ENCODE results near the gene HYCC2. TPM values are rescaled to one million over a fixed set of nuclear protein-coding genes. Genes with fewer than 3 reads are reported as not detected.

The HYCC2 gene
- polyA plus RNA-seq, 3 donors = 6.8 to 10.2 (median 7.7) TPM

GRCh38 chr2:201090574-201090973 is 19.1 kb upstream of the HYCC2 start:
- Mint-ChIP-seq H3K36me3 (peaks cover 17 to 40% of the 10 kb centered on the region in 2 donors), H3K9me3 (no peaks in the 10 kb centered on the region), H3K4me3 (no peak overlapping the region), H3K27me3 (ENCODE audit: low read depth in 3 of 3) (peaks cover 0 to 1% (median 1%) of the 10 kb centered on the region in 3 donors), H3K4me1 (peaks cover 17% of the 10 kb centered on the region), H3K27ac (peak overlapping the region in 1 of 7 donors; percentile 10)
- intact Hi-C loops (cut with micrococcal nuclease) = no loop called here
- H3K4me2 ChIP-seq (replicated peaks; ENCODE audit: extremely low read depth, low read length, poor library complexity, severe bottlenecking) = no peak overlapping the region
- WGBS (ENCODE audit: insufficient coverage) = 73% methylated on average over 2 of the region's 4 CpGs
- no peaks in the 10 kb centered on the region for H3K79me2 ChIP-seq (ENCODE audit: insufficient read depth, low read length)
- TF ChIP-seq, protein P1, sequence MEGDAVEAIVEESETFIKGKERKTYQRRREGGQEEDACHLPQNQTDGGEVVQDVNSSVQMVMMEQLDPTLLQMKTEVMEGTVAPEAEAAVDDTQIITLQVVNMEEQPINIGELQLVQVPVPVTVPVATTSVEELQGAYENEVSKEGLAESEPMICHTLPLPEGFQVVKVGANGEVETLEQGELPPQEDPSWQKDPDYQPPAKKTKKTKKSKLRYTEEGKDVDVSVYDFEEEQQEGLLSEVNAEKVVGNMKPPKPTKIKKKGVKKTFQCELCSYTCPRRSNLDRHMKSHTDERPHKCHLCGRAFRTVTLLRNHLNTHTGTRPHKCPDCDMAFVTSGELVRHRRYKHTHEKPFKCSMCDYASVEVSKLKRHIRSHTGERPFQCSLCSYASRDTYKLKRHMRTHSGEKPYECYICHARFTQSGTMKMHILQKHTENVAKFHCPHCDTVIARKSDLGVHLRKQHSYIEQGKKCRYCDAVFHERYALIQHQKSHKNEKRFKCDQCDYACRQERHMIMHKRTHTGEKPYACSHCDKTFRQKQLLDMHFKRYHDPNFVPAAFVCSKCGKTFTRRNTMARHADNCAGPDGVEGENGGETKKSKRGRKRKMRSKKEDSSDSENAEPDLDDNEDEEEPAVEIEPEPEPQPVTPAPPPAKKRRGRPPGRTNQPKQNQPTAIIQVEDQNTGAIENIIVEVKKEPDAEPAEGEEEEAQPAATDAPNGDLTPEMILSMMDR (IDR thresholded peaks at IDR 0.05) = no peak
- no peak overlapping the region for H3K27ac ChIP-seq (ENCODE audit: low read depth in 1 of 2, low read length in 2 of 2)
- H4K20me1 ChIP-seq (ENCODE audit: insufficient read depth, low read length) = no peaks in the 10 kb centered on the region
- no peak overlapping the region for H3K4me3 ChIP-seq (replicated peaks in 1 of 3; ENCODE audit: low read depth in 2 of 3, low read length in 3 of 3)
- H3K9ac ChIP-seq (ENCODE audit: insufficient read depth, low read length, poor library complexity, severe bottlenecking) = no peak overlapping the region
- H3K4me1 ChIP-seq (ENCODE audit: control insufficient read depth in 1 of 2, insufficient read depth in 2 of 2, low read length in 2 of 2) = peaks cover 12 to 22% of the 10 kb centered on the region in 2 donors
- no peaks in the 10 kb centered on the region for H3K9me3 ChIP-seq (replicated peaks in 1 of 2; ENCODE audit: control insufficient read depth in 1 of 2, insufficient read depth in 1 of 2, low read length in 2 of 2)
- peaks cover 13 to 27% of the 10 kb centered on the region in 2 donors for H3K36me3 ChIP-seq (replicated peaks in 1 of 2; ENCODE audit: control insufficient read depth in 1 of 2, insufficient read depth in 2 of 2, low read length in 2 of 2)
- DNase-seq = no peak
- H2AFZ ChIP-seq (ENCODE audit: insufficient read depth, low read depth, low read length, poor library complexity, severe bottlenecking) = no peak overlapping the region
- no peaks in the 10 kb centered on the region for H3K27me3 ChIP-seq (ENCODE audit: control insufficient read depth in 2 of 2, insufficient read depth in 2 of 2, low read length in 2 of 2)

DNA sequence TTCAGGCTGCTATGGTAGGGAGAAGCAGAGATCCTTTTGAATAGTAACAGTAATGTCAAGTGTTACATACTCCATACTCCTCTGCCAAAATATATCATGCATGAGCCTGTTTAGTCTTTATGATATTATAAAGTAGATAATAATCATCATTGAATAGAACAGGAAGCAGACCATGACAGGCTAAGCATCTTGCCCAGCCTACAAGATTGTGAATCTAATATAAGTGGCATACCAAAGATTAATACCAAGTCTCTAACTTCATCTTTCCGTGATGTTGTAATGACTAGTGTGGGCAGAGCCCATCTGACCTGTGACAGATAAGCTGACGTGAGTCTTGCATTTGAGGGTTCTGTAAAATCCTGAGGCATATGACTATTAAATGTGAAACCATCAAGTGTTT is 13.4 kb upstream of the HYCC2 start:
- no peak overlapping the region for H3K9ac ChIP-seq (ENCODE audit: insufficient read depth, low read length, poor library complexity, severe bottlenecking)
- H3K27me3 Mint-ChIP-seq (ENCODE audit: low read depth in 3 of 3) = peaks cover 0 to 1% (median 0%) of the 10 kb centered on the region in 3 donors
- peaks cover 0 to 2% (median 0%) of the 10 kb centered on the region in 7 donors for H3K9me3 Mint-ChIP-seq
- peaks cover 38 to 78% of the 10 kb centered on the region in 2 donors for H3K36me3 ChIP-seq (replicated peaks in 1 of 2; ENCODE audit: control insufficient read depth in 1 of 2, insufficient read depth in 2 of 2, low read length in 2 of 2)
- peaks cover 33% of the 10 kb centered on the region for H3K79me2 ChIP-seq (ENCODE audit: insufficient read depth, low read length)
- no peak overlapping the region for H2AFZ ChIP-seq (ENCODE audit: insufficient read depth, low read depth, low read length, poor library complexity, severe bottlenecking)
- H3K9me3 ChIP-seq (replicated peaks in 1 of 2; ENCODE audit: control insufficient read depth in 1 of 2, insufficient read depth in 1 of 2, low read length in 2 of 2) = no peaks in the 10 kb centered on the region
- H3K4me1 Mint-ChIP-seq = peaks cover 10% of the 10 kb centered on the region
- H3K27ac Mint-ChIP-seq = no peak overlapping the region
- H3K27me3 ChIP-seq (ENCODE audit: control insufficient read depth in 2 of 2, insufficient read depth in 2 of 2, low read length in 2 of 2) = no peaks in the 10 kb centered on the region
- H3K4me3 ChIP-seq (replicated peaks in 1 of 3; ENCODE audit: low read depth in 2 of 3, low read length in 3 of 3) = no peak overlapping the region
- no CpG with 5 or more reads among the region's 2 CpGs for WGBS (ENCODE audit: insufficient coverage)
- no peaks in the 10 kb centered on the region for H4K20me1 ChIP-seq (ENCODE audit: insufficient read depth, low read length)
- peaks cover 34 to 81% of the 10 kb centered on the region in 2 donors for H3K36me3 Mint-ChIP-seq
- H3K27ac ChIP-seq (ENCODE audit: low read depth in 1 of 2, low read length in 2 of 2) = no peak overlapping the region
- no peaks in the 10 kb centered on the region for H3K4me1 ChIP-seq (ENCODE audit: control insufficient read depth in 1 of 2, insufficient read depth in 2 of 2, low read length in 2 of 2)
- no peak overlapping the region for H3K4me2 ChIP-seq (replicated peaks; ENCODE audit: extremely low read depth, low read length, poor library complexity, severe bottlenecking)
- intact Hi-C loops (cut with micrococcal nuclease) = no loop called here
- no peak for DNase-seq
- H3K4me3 Mint-ChIP-seq = no peak overlapping the region
- TF ChIP-seq, protein P1 (IDR thresholded peaks at IDR 0.05) = no peak

Data from CD14-positive monocyte (primary cell).